Liver (tissue), 9 donors: ENCODE measurements around the gene ZDHHC21. TPM values are rescaled to one million over a fixed set of nuclear protein-coding genes. Genes with fewer than 3 reads are reported as not detected.

ENCODE experiments used
- DNase-seq: peaks from one replicate; pipeline ENCODE4 v3.0.0-alpha.2; 2017; ENCODE audit warnings: low spot score
- H3K27ac ChIP-seq, 2 donors: one replicate each; pipeline ENCODE4 v1.7.0; 2013; ENCODE audit warnings: inconsistent platforms in 2 of 2, low read length in 2 of 2, control low read depth in 1 of 2, low read depth in 1 of 2, mild to moderate bottlenecking in 1 of 2
- H3K27me3 ChIP-seq, 4 donors: one replicate each; pipeline versions ENCODE4 v1.6.1 to v1.7.0; 2013; ENCODE audit warnings: low read length in 3 of 4, inconsistent platforms in 1 of 4, mild to moderate bottlenecking in 1 of 4, moderate library complexity in 1 of 4; ENCODE audit not compliant: control insufficient read depth in 4 of 4, insufficient read depth in 4 of 4
- H3K36me3 ChIP-seq, 4 donors: one replicate each; pipeline versions ENCODE4 v1.6.1 to v1.7.0; 2013; ENCODE audit warnings: low read length in 3 of 4, mild to moderate bottlenecking in 3 of 4, low read depth in 1 of 4, moderate library complexity in 1 of 4; ENCODE audit not compliant: control insufficient read depth in 4 of 4, insufficient read depth in 3 of 4
- H3K4me1 ChIP-seq, 4 donors: one replicate each; pipeline versions ENCODE4 v1.6.1 to v1.7.0; 2013; ENCODE audit warnings: low read length in 3 of 4, mild to moderate bottlenecking in 3 of 4, moderate library complexity in 1 of 4; ENCODE audit not compliant: control insufficient read depth in 4 of 4, insufficient read depth in 4 of 4
- H3K4me3 ChIP-seq, 3 donors: one replicate each; pipeline versions ENCODE4 v1.6.1 to v1.7.0; 2013; ENCODE audit warnings: low read length in 3 of 3, control low read depth in 1 of 3, low read depth in 1 of 3, mild to moderate bottlenecking in 1 of 3
- H3K9ac ChIP-seq, 2 donors: one replicate each; pipeline ENCODE4 v1.7.0; 2013; ENCODE audit warnings: low read length in 2 of 2, mild to moderate bottlenecking in 2 of 2, moderate library complexity in 2 of 2, control low read depth in 1 of 2, low read depth in 1 of 2
- H3K9me3 ChIP-seq, 4 donors: one replicate each; pipeline versions ENCODE4 v1.6.1 to v1.7.0; 2013; ENCODE audit warnings: low read length in 3 of 4; ENCODE audit not compliant: control insufficient read depth in 4 of 4
- ATF3 ChIP-seq: IDR thresholded peaks from 2 replicates; pipeline ENCODE4 v1.6.1; 2016; ENCODE audit warnings: antibody characterized with exemption
- CTCF ChIP-seq: fragments of 150-350 bp; IDR thresholded peaks from 2 replicates; pipeline ENCODE4 v1.5.1; 2017; ENCODE audit warnings: improper control_type of control experiment, low read depth, low read length; ENCODE audit not compliant: missing input control
- EGR1 ChIP-seq, 2 donors: IDR thresholded peaks; 2 replicates each; pipeline ENCODE4 v1.6.1; 2016 to 2018; ENCODE audit warnings: antibody characterized with exemption in 2 of 2, low read depth in 2 of 2
- FOXA1 ChIP-seq: IDR thresholded peaks from 2 replicates; pipeline ENCODE4 v1.6.1; 2016; ENCODE audit warnings: antibody characterized with exemption
- FOXA2 ChIP-seq: IDR thresholded peaks from 2 replicates; pipeline ENCODE4 v1.6.1; 2016; ENCODE audit warnings: antibody characterized with exemption
- GABPA ChIP-seq, 2 donors: IDR thresholded peaks in 1 of 2; conservative IDR thresholded peaks in 1 of 2; 2 replicates each; pipeline ENCODE4 v1.6.1; 2016; ENCODE audit warnings: antibody characterized with exemption in 2 of 2, mild to moderate bottlenecking in 1 of 2, moderate library complexity in 1 of 2
- HNF4A ChIP-seq, 2 donors: conservative IDR thresholded peaks; 2 replicates each; pipeline ENCODE4 v1.6.1; 2016; ENCODE audit warnings: antibody characterized with exemption in 2 of 2, mild to moderate bottlenecking in 2 of 2
- HNF4G ChIP-seq: IDR thresholded peaks from 2 replicates; pipeline ENCODE4 v1.6.1; 2016; ENCODE audit warnings: antibody characterized with exemption
- JUND ChIP-seq, 2 donors: IDR thresholded peaks; 2 replicates each; pipeline ENCODE4 v1.6.1; 2016; ENCODE audit warnings: antibody characterized with exemption in 2 of 2
- MAX ChIP-seq: IDR thresholded peaks from 2 replicates; pipeline ENCODE4 v1.6.1; 2016; ENCODE audit warnings: antibody characterized with exemption
- NR2F2 ChIP-seq: IDR thresholded peaks from 2 replicates; pipeline ENCODE4 v1.6.1; 2016; ENCODE audit warnings: antibody characterized with exemption
- RAD21 ChIP-seq, 2 donors: IDR thresholded peaks; 2 replicates each; pipeline ENCODE4 v1.6.1; 2016; ENCODE audit warnings: antibody characterized with exemption in 2 of 2, mild to moderate bottlenecking in 2 of 2
- REST ChIP-seq: IDR thresholded peaks from 2 replicates; pipeline ENCODE4 v1.6.1; 2016; ENCODE audit warnings: antibody characterized with exemption, mild to moderate bottlenecking
- RXRA ChIP-seq, 2 donors: IDR thresholded peaks; 2 replicates each; pipeline ENCODE4 v1.6.1; 2017 to 2018; ENCODE audit warnings: antibody characterized with exemption in 2 of 2, mild to moderate bottlenecking in 1 of 2
- SP1 ChIP-seq: IDR thresholded peaks from 2 replicates; pipeline ENCODE4 v1.6.1; 2018; ENCODE audit warnings: antibody characterized with exemption, mild to moderate bottlenecking
- TAF1 ChIP-seq: conservative IDR thresholded peaks from 2 replicates; pipeline ENCODE4 v1.6.1; 2016; ENCODE audit warnings: antibody characterized with exemption, mild to moderate bottlenecking
- YY1 ChIP-seq: IDR thresholded peaks from 2 replicates; pipeline ENCODE4 v1.6.1; 2016; ENCODE audit warnings: antibody characterized with exemption, mild to moderate bottlenecking
- ZBTB33 ChIP-seq: IDR thresholded peaks from 2 replicates; pipeline ENCODE4 v1.6.1; 2016; ENCODE audit warnings: antibody characterized with exemption
- WGBS: extraction: QIAGEN DNeasy Blood & Tissue Kit; methylation state at CpG from one replicate; pipeline ENCODE4 v1.1.7; 2013; 5-methylcytosine and 5-hydroxymethylcytosine counted together
- polyA plus RNA-seq, 2 donors: library from polyadenylated mRNA; stranded (reverse) in 1 of 2; unstranded in 1 of 2; fragments of 200-250 nt in 1 of 2; fragments of >200 nt in 1 of 2; fragmentation: Nextera tagmentation in 1 of 2; extraction: Ambion mirVana in 1 of 2; gene quantifications; one replicate each; pipeline versions ENCODE4 v1.2.1 to v1.2.3, GENCODE V29; 2013 to 2015
- total RNA-seq, 2 donors: library from RNA; depleted of rRNA; stranded (reverse); fragments of >200 nt; gene quantifications; one replicate each; pipeline ENCODE4 v1.2.3, GENCODE V29; 2014
- donor health status: healthy.
- donor health status: healthy.
- donor health status: healthy.
- donor health status: healthy.
- donor health status: healthy.

The ZDHHC21 gene
- total and polyA plus RNA-seq, 4 donors: 1.3 to 6.0 (median 2.7) TPM

GRCh38 chr9:14702200-14702720, 9.0 kb upstream of the ZDHHC21 start:
- Histone ChIP-seq H3K9me3 (peaks cover 2 to 12% (median 4%) of the 10 kb centered on the region in 4 donors), H3K27ac (no peak overlapping the region), H3K36me3 (no peaks in the 10 kb centered on the region), H3K4me1 (no peaks in the 10 kb centered on the region), H3K9ac (no peak overlapping the region), H3K27me3 (peaks cover 0 to 12% (median 0%) of the 10 kb centered on the region in 4 donors), H3K4me3 (no peak overlapping the region)
- TF ChIP-seq GABPA (IDR thresholded peaks at IDR 0.05 in 1 of 2, conservative IDR thresholded peaks at IDR 0.05 in 1 of 2) (no peak), JUND (IDR thresholded peaks at IDR 0.05) (no peak), RAD21 (IDR thresholded peaks at IDR 0.05) (no peak), FOXA1 (no peak), MAX (no peak), TAF1 (no peak), SP1 (no peak), HNF4A (conservative IDR thresholded peaks at IDR 0.05) (no peak), NR2F2 (no peak), ZBTB33 (no peak), YY1 (no peak), FOXA2 (no peak), EGR1 (IDR thresholded peaks at IDR 0.05; ENCODE audit: low read depth in 2 of 2) (no peak), RXRA (IDR thresholded peaks at IDR 0.05) (no peak), CTCF (no peak), ATF3 (no peak), REST (no peak), HNF4G (no peak)
- 51% methylated on average over 4 of the region's 4 CpGs for WGBS
- DNase-seq: no peak
